ENCODE data around the gene EFR3B. TPM values are rescaled to one million over a fixed set of nuclear protein-coding genes. Genes with fewer than 3 reads are reported as not detected.
"Not testable (repeated sequence)": the region's sequence is repeated elsewhere in the genome, so short reads cannot be mapped to it uniquely, and the experiment has no call there.

Gene EFR3B
- total RNA-seq (2014; rRNA removed; shearing (Covaris generic)) = 0.39 and 0.63 TPM in 2 replicates

GRCh38 chr2:25041928-25042320 lies at the start of gene EFR3B:
Gene EFR3B, plus strand, starts transcription at chr2:25042076. Its CDS starts 237 bp downstream, at chr2:25042313.
- H3K4me1 ChIP-seq (replicated peaks) = peaks cover 21% of the 10 kb centered on the region
- H3K9me3 ChIP-seq (replicated peaks) = 0 out of 2 replicates have a peak, but pooled peaks cover 6% of the 10 kb centered on the region
- H3K36me3 ChIP-seq = no peaks in the 10 kb centered on the region
- H3K27me3 ChIP-seq (replicated peaks) = peaks cover 12% of the 10 kb centered on the region
- no peak within 1 kb of the TSS for H3K27ac ChIP-seq
- peak; percentile 78 to 96 for DNase-seq (ENCODE audit: low read depth in 1 of 2, low spot score in 2 of 2)
- peak within 1 kb of the TSS; percentile 60 for H3K4me3 ChIP-seq

- Histone ChIP-seq H3K9me3 (replicated peaks) (no peaks in the 10 kb centered on the region), H3K36me3 (no peaks in the 10 kb centered on the region), H3K4me3 (no peak overlapping the region), H3K27me3 (replicated peaks) (no peaks in the 10 kb centered on the region), H3K27ac (no peak overlapping the region), H3K4me1 (replicated peaks) (no peaks in the 10 kb centered on the region)
- DNase-seq (ENCODE audit: low read depth in 1 of 2, low spot score in 2 of 2) = no peak
These were observed 48.3 kb upstream of the EFR3B start for GRCh38 chr2:24993406-24994145.

- no peaks in the 10 kb centered on the region for H3K9me3 ChIP-seq (replicated peaks)
- H3K27me3 ChIP-seq (replicated peaks) = no peaks in the 10 kb centered on the region
- H3K4me1 ChIP-seq (replicated peaks) = no peaks in the 10 kb centered on the region
- no peak overlapping the region for H3K27ac ChIP-seq
- H3K4me3 ChIP-seq = no peak overlapping the region
- H3K36me3 ChIP-seq = no peaks in the 10 kb centered on the region
- DNase-seq (ENCODE audit: low read depth in 1 of 2, low spot score in 2 of 2) = no peak
These were observed 47.6 kb upstream of the EFR3B start for GRCh38 chr2:24994146-24994724.

- not testable (repeated sequence) for H3K4me3 ChIP-seq; DNase-seq (ENCODE audit: low read depth in 1 of 2, low spot score in 2 of 2); H3K4me1 ChIP-seq (replicated peaks); H3K27me3 ChIP-seq (replicated peaks); H3K27ac ChIP-seq; H3K36me3 ChIP-seq; H3K9me3 ChIP-seq (replicated peaks)
These were observed 42.8 kb upstream of the EFR3B start for GRCh38 chr2:24999097-24999496.

DNA sequence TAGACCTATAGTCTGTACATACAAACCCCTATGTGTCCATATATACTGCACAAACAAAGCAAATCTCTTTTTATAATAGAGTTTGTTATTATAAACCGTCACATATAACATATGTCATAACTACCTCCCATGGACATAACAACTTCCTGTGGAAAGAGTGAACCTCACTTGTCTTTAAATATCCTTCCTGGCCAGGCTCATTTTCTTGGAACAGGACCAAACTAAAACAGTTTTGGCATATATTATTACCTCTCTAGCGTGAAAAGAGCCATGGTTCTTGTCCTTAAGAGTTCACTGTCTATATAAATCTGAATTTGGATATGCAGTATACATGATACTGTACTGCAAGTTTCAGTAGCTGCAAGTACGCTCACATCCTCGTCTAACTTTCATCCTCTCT lies 41.8 kb upstream of the EFR3B start:
- no peak for DNase-seq (ENCODE audit: low read depth in 1 of 2, low spot score in 2 of 2)
- no peak overlapping the region for H3K27ac ChIP-seq
- no peaks in the 10 kb centered on the region for H3K4me1 ChIP-seq (replicated peaks)
- no peaks in the 10 kb centered on the region for H3K9me3 ChIP-seq (replicated peaks)
- H3K27me3 ChIP-seq (replicated peaks) = no peaks in the 10 kb centered on the region
- H3K4me3 ChIP-seq = no peak overlapping the region
- no peaks in the 10 kb centered on the region for H3K36me3 ChIP-seq

DNA sequence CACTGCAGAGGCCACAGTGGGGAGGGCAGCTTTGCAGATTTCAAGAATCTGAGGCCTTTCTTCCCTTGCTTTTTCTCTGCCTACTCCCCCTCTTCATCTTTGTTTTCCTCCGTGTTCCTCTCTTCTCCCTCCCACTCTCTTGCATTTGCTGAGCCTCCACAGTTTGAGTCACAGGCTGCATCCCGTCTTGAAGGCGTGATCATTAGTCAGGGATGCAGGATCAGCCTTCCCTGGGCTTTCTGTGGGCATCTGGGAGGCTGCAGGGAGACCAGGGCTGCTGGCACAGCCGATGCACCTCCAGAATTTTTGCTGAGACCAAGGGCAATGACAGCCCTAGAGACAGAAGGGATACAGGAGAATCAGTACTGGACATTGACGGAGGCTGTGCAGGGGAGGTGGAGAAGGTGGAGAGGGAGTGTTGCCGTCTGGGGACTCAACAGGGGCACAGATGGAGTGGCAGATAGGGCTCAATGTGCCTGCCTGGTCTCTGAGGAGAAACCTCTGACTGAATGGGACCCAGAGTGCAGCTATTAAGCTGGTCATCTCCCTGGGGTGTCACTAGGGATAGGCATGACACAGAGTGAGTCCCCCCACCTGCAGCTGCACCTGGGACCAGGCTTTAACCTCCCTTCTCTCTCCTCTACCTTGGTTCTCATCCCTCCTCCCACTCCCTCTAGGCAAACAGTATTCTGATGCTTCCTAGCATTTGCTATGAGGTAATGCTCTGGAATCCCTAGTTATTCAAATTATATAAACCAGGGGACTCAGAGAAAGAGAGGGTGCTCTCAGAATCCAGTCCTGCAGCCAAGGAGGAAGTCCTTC lies 41.2 kb upstream of the EFR3B start:
- Histone ChIP-seq H3K4me1 (replicated peaks) (no peaks in the 10 kb centered on the region), H3K4me3 (no peak overlapping the region), H3K27me3 (replicated peaks) (no peaks in the 10 kb centered on the region), H3K9me3 (replicated peaks) (no peaks in the 10 kb centered on the region), H3K27ac (no peak overlapping the region), H3K36me3 (no peaks in the 10 kb centered on the region)
- DNase-seq (ENCODE audit: low read depth in 1 of 2, low spot score in 2 of 2) = no peak

DNA sequence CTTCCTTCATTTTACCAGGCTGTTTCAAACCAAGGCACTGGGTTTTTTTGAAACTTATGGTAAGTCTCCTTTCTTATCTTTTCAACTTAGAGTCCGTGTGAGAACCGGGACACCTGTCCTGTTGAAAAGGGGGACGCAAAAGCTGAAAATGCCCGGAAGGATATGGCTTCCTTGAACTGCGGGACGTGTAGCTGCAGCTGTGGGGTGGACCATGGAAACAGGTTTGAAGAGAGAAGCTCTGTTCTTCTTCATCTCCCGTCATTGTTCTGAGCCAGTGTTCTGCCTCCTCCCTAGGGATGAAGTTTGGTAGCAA lies 40.6 kb upstream of the EFR3B start:
- Histone ChIP-seq H3K36me3 (no peaks in the 10 kb centered on the region), H3K4me3 (no peak overlapping the region), H3K9me3 (replicated peaks) (no peaks in the 10 kb centered on the region), H3K27me3 (replicated peaks) (no peaks in the 10 kb centered on the region), H3K4me1 (replicated peaks) (no peaks in the 10 kb centered on the region), H3K27ac (no peak overlapping the region)
- DNase-seq (ENCODE audit: low read depth in 1 of 2, low spot score in 2 of 2) = no peak

- no peak for DNase-seq (ENCODE audit: low read depth in 1 of 2, low spot score in 2 of 2)
- Histone ChIP-seq H3K36me3 (no peaks in the 10 kb centered on the region), H3K27ac (no peak overlapping the region), H3K4me1 (replicated peaks) (no peaks in the 10 kb centered on the region), H3K27me3 (replicated peaks) (no peaks in the 10 kb centered on the region), H3K4me3 (no peak overlapping the region), H3K9me3 (replicated peaks) (no peaks in the 10 kb centered on the region)
These were observed 39.8 kb upstream of the EFR3B start for GRCh38 chr2:25002066-25002465.

DNA sequence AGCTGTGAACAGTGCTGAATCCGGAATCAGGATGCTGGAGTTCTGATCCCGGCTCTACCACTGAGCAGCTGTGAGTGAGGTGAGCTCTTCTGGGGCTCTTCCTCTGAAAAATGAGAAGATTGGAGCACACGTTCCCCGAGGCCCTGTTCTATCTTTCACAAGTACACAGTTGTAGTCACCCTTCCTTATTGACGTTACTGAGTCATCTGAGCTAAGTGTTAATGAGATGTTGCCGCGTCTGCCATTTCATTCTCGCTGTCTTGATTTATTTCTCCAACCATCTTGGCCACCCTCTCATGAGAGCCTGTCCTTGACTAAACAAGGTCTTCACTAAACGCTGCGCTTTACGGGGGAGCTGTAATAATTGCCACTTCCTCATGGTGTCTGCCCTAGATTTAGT lies 31.9 kb upstream of the EFR3B start:
- no peaks in the 10 kb centered on the region for H3K4me1 ChIP-seq (replicated peaks)
- no peak for DNase-seq (ENCODE audit: low read depth in 1 of 2, low spot score in 2 of 2)
- H3K27me3 ChIP-seq (replicated peaks) = no peaks in the 10 kb centered on the region
- no peaks in the 10 kb centered on the region for H3K36me3 ChIP-seq
- no peak overlapping the region for H3K27ac ChIP-seq
- no peak overlapping the region for H3K4me3 ChIP-seq
- no peaks in the 10 kb centered on the region for H3K9me3 ChIP-seq (replicated peaks)

- H3K27ac ChIP-seq; H3K36me3 ChIP-seq; H3K27me3 ChIP-seq (replicated peaks); H3K4me3 ChIP-seq; H3K9me3 ChIP-seq (replicated peaks); DNase-seq (ENCODE audit: low read depth in 1 of 2, low spot score in 2 of 2); H3K4me1 ChIP-seq (replicated peaks): not testable (repeated sequence)
These were observed 30.5 kb upstream of the EFR3B start for GRCh38 chr2:25011342-25011741.

DNA sequence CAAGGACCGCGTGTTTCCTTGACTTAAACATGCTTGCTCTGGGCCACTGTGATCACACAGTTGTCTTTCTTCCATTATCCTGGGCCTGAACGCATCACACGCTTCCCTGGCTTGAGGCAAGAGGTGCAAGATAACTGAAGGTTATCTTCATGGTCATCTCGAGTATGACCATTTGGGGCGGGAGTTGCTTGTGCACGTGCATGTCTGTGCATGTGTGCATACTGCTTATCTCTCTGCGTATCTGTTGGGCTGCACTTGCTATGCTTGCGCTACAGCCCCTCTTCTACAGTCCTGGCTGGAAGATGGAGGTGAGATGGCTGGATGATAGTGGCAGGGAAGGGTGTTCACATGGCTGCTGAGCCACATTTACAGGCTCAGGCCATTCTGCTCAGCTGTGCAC lies 27.2 kb upstream of the EFR3B start:
- Histone ChIP-seq H3K36me3 (no peaks in the 10 kb centered on the region), H3K27ac (no peak overlapping the region), H3K9me3 (replicated peaks) (no peaks in the 10 kb centered on the region), H3K4me1 (replicated peaks) (no peaks in the 10 kb centered on the region), H3K27me3 (replicated peaks) (no peaks in the 10 kb centered on the region), H3K4me3 (no peak overlapping the region)
- DNase-seq (ENCODE audit: low read depth in 1 of 2, low spot score in 2 of 2) = no peak

GRCh38 chr2:25018681-25019080 lies 23.2 kb upstream of the EFR3B start:
- no peaks in the 10 kb centered on the region for H3K36me3 ChIP-seq
- no peak overlapping the region for H3K4me3 ChIP-seq
- no peaks in the 10 kb centered on the region for H3K9me3 ChIP-seq (replicated peaks)
- no peak overlapping the region for H3K27ac ChIP-seq
- H3K27me3 ChIP-seq (replicated peaks) = no peaks in the 10 kb centered on the region; the same call in 1 of the 2 replicates
- no peak for DNase-seq (ENCODE audit: low read depth in 1 of 2, low spot score in 2 of 2)
- no peaks in the 10 kb centered on the region for H3K4me1 ChIP-seq (replicated peaks)

DNA sequence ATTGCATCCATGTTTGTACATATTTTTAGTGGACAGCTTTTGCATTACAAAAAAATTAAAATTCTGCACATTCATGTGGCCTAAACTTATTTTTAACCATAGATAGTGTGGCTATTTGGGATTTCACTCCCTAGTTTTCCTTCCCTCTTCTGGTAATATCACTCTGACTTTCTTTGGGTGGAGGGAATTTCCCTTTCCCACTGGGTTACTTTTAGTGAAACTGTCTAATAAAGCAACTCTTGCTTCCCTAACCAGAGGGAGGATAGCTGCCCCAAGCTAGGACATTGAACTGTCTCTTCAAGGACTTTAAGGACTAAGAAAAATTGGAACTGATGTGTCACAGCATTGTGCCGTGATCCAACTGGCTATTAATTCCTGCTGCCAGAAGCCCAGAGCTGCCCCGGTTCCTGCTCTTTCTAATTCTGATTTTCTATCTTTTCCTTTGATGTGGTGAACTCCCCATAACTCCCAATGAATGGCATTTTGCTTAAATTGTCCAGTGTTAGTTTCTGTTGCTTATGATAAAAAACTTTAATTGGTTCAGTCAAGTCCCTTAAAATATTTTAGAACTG lies 20.0 kb upstream of the EFR3B start:
- Histone ChIP-seq H3K36me3 (no peaks in the 10 kb centered on the region), H3K4me3 (no peak overlapping the region), H3K9me3 (replicated peaks) (no peaks in the 10 kb centered on the region), H3K27me3 (replicated peaks) (no peaks in the 10 kb centered on the region; the same call in 1 of the 2 replicates), H3K4me1 (replicated peaks) (no peaks in the 10 kb centered on the region), H3K27ac (no peak overlapping the region)
- DNase-seq (ENCODE audit: low read depth in 1 of 2, low spot score in 2 of 2) = no peak

- Histone ChIP-seq H3K4me3 (no peak overlapping the region), H3K9me3 (replicated peaks) (no peaks in the 10 kb centered on the region), H3K36me3 (no peaks in the 10 kb centered on the region), H3K27me3 (replicated peaks) (no peaks in the 10 kb centered on the region; the same call in 1 of the 2 replicates), H3K4me1 (replicated peaks) (no peaks in the 10 kb centered on the region), H3K27ac (no peak overlapping the region)
- DNase-seq (ENCODE audit: low read depth in 1 of 2, low spot score in 2 of 2) = no peak
These were observed 18.5 kb upstream of the EFR3B start for GRCh38 chr2:25023333-25023732.

Measured in SJSA1 (cell line).